Activated CD8-positive, alpha-beta memory T cell treated with anti-CD3 and anti-CD28 coated beads for 48 hours (primary cell): ENCODE results near the gene SLC35A2.
"Not testable (repeated sequence)": the region's sequence is repeated elsewhere in the genome, so short reads cannot be mapped to it uniquely, and the experiment has no call there.

Experiments used
- DNase-seq, 3 experiments: peaks; one replicate each; pipeline ENCODE4 v3.0.0-alpha.2; 2020; ENCODE audit warnings: low read depth in 2 of 3, low spot score in 2 of 3

SLC35A2 gene

DNA sequence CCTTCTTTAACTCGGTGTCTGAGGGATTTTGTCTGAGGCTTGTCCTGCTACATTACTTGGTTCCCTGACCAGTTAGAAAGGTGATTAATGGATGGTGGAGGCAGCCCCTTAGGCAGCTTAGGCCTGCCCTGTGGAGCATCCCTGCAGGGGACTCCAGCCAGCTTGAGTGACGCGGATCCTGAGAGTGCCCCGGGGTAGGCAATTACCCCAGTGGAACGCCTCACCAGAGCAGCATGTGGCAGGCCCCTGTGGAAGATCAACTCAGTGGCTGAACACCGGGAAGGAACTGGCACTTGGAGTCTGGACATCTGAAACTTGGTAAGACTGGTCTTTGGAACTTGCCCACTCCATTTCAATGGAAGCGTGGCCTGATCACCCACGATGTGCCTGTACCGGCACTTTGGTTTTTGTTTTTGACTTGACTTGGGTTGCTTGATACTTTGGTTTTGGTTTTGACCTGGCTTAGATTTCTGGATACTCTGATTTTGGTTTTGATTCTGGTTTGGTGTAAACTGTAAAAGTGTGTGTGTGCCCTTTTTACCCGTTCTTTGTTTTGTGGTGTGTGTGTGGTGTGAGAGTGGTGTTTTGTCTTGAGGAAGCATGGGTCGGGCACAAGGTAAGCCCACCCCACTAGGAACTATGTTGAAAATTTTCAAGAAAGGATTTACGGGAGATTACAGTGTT is 57.2 kb downstream of the SLC35A2 start:
- DNase-seq: not testable (repeated sequence)

DNA sequence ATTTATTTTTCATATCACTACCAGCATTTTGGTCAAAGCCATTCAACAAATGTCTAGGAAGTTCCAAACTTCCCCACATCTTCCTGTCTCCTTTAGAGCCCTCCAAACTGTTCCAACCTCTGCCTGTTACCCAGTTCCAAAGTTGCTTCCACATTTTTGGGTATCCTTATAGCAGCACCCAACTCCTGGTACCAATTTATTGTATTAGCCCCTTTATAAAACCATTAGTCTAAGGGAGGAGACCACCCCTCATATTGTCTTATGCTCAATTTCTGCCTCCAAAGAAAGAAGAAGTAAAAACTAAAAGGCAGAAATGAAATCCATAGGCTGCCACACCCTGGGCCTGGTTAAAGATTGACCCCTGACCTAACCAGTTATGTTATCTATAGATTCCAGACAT is 58.0 kb downstream of the SLC35A2 start:
- DNase-seq: not testable (repeated sequence)
